Coronary artery (tissue), 2 donors: ENCODE measurements around the gene CMPK1.

Experiments used
- DNase-seq: peaks from one replicate; pipeline ENCODE4 v3.0.0-alpha.2; 2017; ENCODE audit warnings: low spot score
- H3K27ac ChIP-seq, 2 donors: fragments of 200-600 bp; sonication (generic); one replicate each; pipeline ENCODE4 v1.5.1; 2016 to 2019
- H3K4me3 ChIP-seq: fragments of 200-600 bp; sonication (generic); 2 replicates; pipeline ENCODE4 v1.5.1; 2016; ENCODE audit warnings: mild to moderate bottlenecking, moderate library complexity
- CTCF ChIP-seq: fragments of 200-600 bp; sonication (generic); IDR thresholded peaks from one replicate; pipeline ENCODE4 v1.5.1; 2019; ENCODE audit warnings: antibody characterized with exemption

The CMPK1 gene

GRCh38 chr1:47424336-47424982, 90.9 kb downstream of the CMPK1 start:
- Histone ChIP-seq H3K4me3 (no peak overlapping the region), H3K27ac (no peak overlapping the region)
- no peak for DNase-seq
- TF ChIP-seq CTCF = no peak
